SK-N-SH (cell line): ENCODE results near the gene TRAM2. TPM values are rescaled to one million over a fixed set of nuclear protein-coding genes. Genes with fewer than 3 reads are reported as not detected.

Experiments used
- CTCF ChIA-PET: fragments of 300-600, 350-600 bp; formaldehyde crosslinking; extraction: SDS; loops from one replicate; lab custom pipeline; 2021; lab: Yijun Ruan, JAX
- POLR2A ChIA-PET: fragments of 350-600 bp; sonication (Branson Sonifier 250); formaldehyde crosslinking; extraction: SDS; loops from one replicate; lab custom pipeline; 2020; ENCODE audit warnings: antibody characterized with exemption, inconsistent platforms; lab: Yijun Ruan, JAX
- DNase-seq: peaks from one replicate; pipeline ENCODE4 v3.0.0; 2012
- H2AFZ ChIP-seq: fragments of 200-600 bp; sonication (generic); 2 replicates; pipeline ENCODE4 v1.8.1; 2016; ENCODE audit warnings: antibody characterized with exemption, mild to moderate bottlenecking, low read depth
- H3F3A ChIP-seq: fragments of 200-600 bp; sonication (generic); replicated peaks from 2 replicates; pipeline ENCODE3; 2016; ENCODE audit warnings: antibody characterized with exemption, mild to moderate bottlenecking; ENCODE audit not compliant: insufficient read depth
- H3K27ac ChIP-seq, 2 experiments: fragments of 200-500 bp in 1 of 2; fragments of 200-600 bp in 1 of 2; sonication (Bioruptor generic) in 1 of 2; sonication (generic), shearing (Covaris generic) in 1 of 2; 2 replicates each; pipeline versions ENCODE4 v1.5.1 to v1.6.1; 2014 to 2016; ENCODE audit warnings: low read depth in 2 of 2, inconsistent platforms in 1 of 2, low read length in 1 of 2, mild to moderate bottlenecking in 1 of 2, mixed read lengths in 1 of 2
- H3K27me3 ChIP-seq: fragments of 200-600 bp; sonication (generic), shearing (Covaris generic); 2 replicates; pipeline ENCODE4 v1.6.1; 2016; ENCODE audit warnings: mixed run types; ENCODE audit not compliant: insufficient read depth
- H3K36me3 ChIP-seq, 2 experiments: fragments of 200-500 bp in 1 of 2; fragments of 200-600 bp in 1 of 2; sonication (Bioruptor generic) in 1 of 2; sonication (generic) in 1 of 2; replicated peaks in 1 of 2; 2 replicates each; pipeline versions ENCODE3 to v1.5.1; 2014 to 2016; ENCODE audit warnings: low read length in 1 of 2, mild to moderate bottlenecking in 1 of 2; ENCODE audit not compliant: insufficient read depth in 2 of 2, control insufficient read depth in 1 of 2
- H3K4me1 ChIP-seq, 2 experiments: fragments of 200-500 bp in 1 of 2; fragments of 200-600 bp in 1 of 2; sonication (Bioruptor generic) in 1 of 2; sonication (generic), shearing (Covaris generic) in 1 of 2; 2 replicates each; pipeline versions ENCODE4 v1.5.1 to v1.6.1; 2014 to 2016; ENCODE audit warnings: low read depth in 1 of 2, low read length in 1 of 2, mixed run types in 1 of 2; ENCODE audit not compliant: insufficient read depth in 2 of 2, control insufficient read depth in 1 of 2
- H3K4me2 ChIP-seq: fragments of 200-600 bp; sonication (generic), shearing (Covaris generic); 2 replicates; pipeline ENCODE4 v1.6.1; 2017; ENCODE audit warnings: mixed run types
- H3K4me3 ChIP-seq, 2 experiments: fragments of 200-500 bp in 1 of 2; fragments of 200-600 bp in 1 of 2; sonication (Bioruptor generic) in 1 of 2; sonication (generic), shearing (Covaris generic) in 1 of 2; 2 replicates each; pipeline versions ENCODE4 v1.5.1 to v1.8.1; 2014 to 2016; ENCODE audit warnings: low read depth in 2 of 2, inconsistent platforms in 1 of 2, low read length in 1 of 2, mild to moderate bottlenecking in 1 of 2, mixed read lengths in 1 of 2, moderate library complexity in 1 of 2
- H3K79me2 ChIP-seq: fragments of 200-600 bp; sonication (generic); 2 replicates; pipeline ENCODE4 v1.8.1; 2017; ENCODE audit warnings: mild to moderate bottlenecking; ENCODE audit not compliant: insufficient read depth
- H3K9ac ChIP-seq: fragments of 200-600 bp; sonication (generic); 2 replicates; pipeline ENCODE4 v1.6.1; 2017; ENCODE audit warnings: mixed run types
- H3K9me2 ChIP-seq: fragments of 200-600 bp; sonication (generic); 2 replicates; pipeline ENCODE4 v1.6.1; 2017; ENCODE audit warnings: mixed run types
- H3K9me3 ChIP-seq: fragments of 200-600 bp; sonication (generic); 2 replicates; pipeline ENCODE4 v1.6.1; 2017; ENCODE audit warnings: mixed run types, mild to moderate bottlenecking, moderate library complexity
- H4K20me1 ChIP-seq: fragments of 200-600 bp; sonication (generic); 2 replicates; pipeline ENCODE4 v1.6.1; 2017; ENCODE audit warnings: mild to moderate bottlenecking, mixed run types; ENCODE audit not compliant: insufficient read depth
- CHD2 ChIP-seq: fragments of 150-350 bp; IDR thresholded peaks from 2 replicates; pipeline ENCODE4 v1.6.1; 2018; ENCODE audit warnings: low read length; ENCODE audit not compliant: partially characterized antibody
- CTCF ChIP-seq: fragments of 200-600 bp; sonication (generic); IDR thresholded peaks from 2 replicates; pipeline ENCODE4 v1.6.1; 2017; ENCODE audit warnings: antibody characterized with exemption, mild to moderate bottlenecking, moderate library complexity
- ELF1 ChIP-seq: IDR thresholded peaks from 2 replicates; pipeline ENCODE4 v1.4.0; 2012
- EP300 ChIP-seq, 2 experiments: IDR thresholded peaks; 2 replicates each; pipeline versions ENCODE4 v1.4.0 to v1.6.1; 2012; ENCODE audit warnings: borderline replicate concordance in 1 of 2, low read depth in 1 of 2, low read length in 1 of 2
- EZH2phosphoT487 ChIP-seq: fragments of 200-600 bp; sonication (generic); IDR thresholded peaks from 2 replicates; pipeline ENCODE4 v1.6.1; 2017; ENCODE audit warnings: low read depth, mixed run types, mild to moderate bottlenecking, antibody characterized with exemption, moderate library complexity, borderline replicate concordance
- GABPA ChIP-seq: IDR thresholded peaks from 2 replicates; pipeline ENCODE4 v1.4.0; 2012; ENCODE audit warnings: low read depth, mild to moderate bottlenecking
- GATA2 ChIP-seq: sonication (generic); formaldehyde crosslinking; IDR thresholded peaks from 2 replicates; pipeline ENCODE4 v1.5.0; 2020; ENCODE audit warnings: mild to moderate bottlenecking, missing genetic modification reagents
- JUND ChIP-seq: IDR thresholded peaks from 2 replicates; pipeline ENCODE4 v1.4.0; 2012
- MEF2A ChIP-seq: IDR thresholded peaks from 2 replicates; pipeline ENCODE4 v1.4.0; 2012; ENCODE audit warnings: low read depth, borderline replicate concordance
- MXI1 ChIP-seq: IDR thresholded peaks from 2 replicates; pipeline ENCODE4 v1.6.1; 2012; ENCODE audit warnings: mild to moderate bottlenecking, low read depth, low read length, improper control_type of control experiment
- NFIC ChIP-seq: IDR thresholded peaks from 2 replicates; pipeline ENCODE4 v1.4.0; 2012; ENCODE audit warnings: borderline replicate concordance
- PBX3 ChIP-seq: IDR thresholded peaks from 2 replicates; pipeline ENCODE4; 2012
- RAD21 ChIP-seq: IDR thresholded peaks from 2 replicates; pipeline ENCODE4 v1.6.1; 2012; ENCODE audit warnings: mild to moderate bottlenecking, low read length
- RCOR1 ChIP-seq: fragments of 150-350 bp; IDR thresholded peaks from 2 replicates; pipeline ENCODE4 v1.6.1; 2017; ENCODE audit warnings: antibody characterized with exemption, low read length
- RFX5 ChIP-seq: IDR thresholded peaks from 2 replicates; pipeline ENCODE4 v1.6.1; 2012; ENCODE audit warnings: mild to moderate bottlenecking, improper control_type of control experiment, low read length
- SIN3A ChIP-seq: IDR thresholded peaks from 2 replicates; pipeline ENCODE4 v1.6.1; 2012; ENCODE audit warnings: low read depth, mild to moderate bottlenecking, low read length, moderate library complexity, borderline replicate concordance
- USF1 ChIP-seq: IDR thresholded peaks from 2 replicates; pipeline ENCODE4 v1.4.0; 2012; ENCODE audit warnings: low read depth, borderline replicate concordance
- USF2 ChIP-seq: fragments of 150-350 bp; IDR thresholded peaks from 2 replicates; pipeline ENCODE4 v1.6.1; 2017; ENCODE audit warnings: antibody characterized with exemption, low read length, low read depth, borderline replicate concordance
- ZBTB33 ChIP-seq: IDR thresholded peaks from 2 replicates; pipeline ENCODE4 v1.4.0; 2012; ENCODE audit warnings: low read depth, borderline replicate concordance
- WGBS: methylation state at CpG from one replicate; pipeline ENCODE4 v1.1.6; 2017; ENCODE audit warnings: low lambda C conversion rate; 5-methylcytosine and 5-hydroxymethylcytosine counted together
- polyA plus RNA-seq, 3 experiments: library from polyadenylated mRNA; depleted of rRNA; stranded (reverse); fragments of >200 nt; gene quantifications; 2 replicates each; pipeline ENCODE4 v1.2.3, GENCODE V29; 2012

Gene TRAM2
- polyA plus RNA-seq, 1 of the 3 experiments (the other 2 are of a cell fraction): 26.4 TPM

GRCh38 chr6:52576392-52577021 lies 353 bp downstream of the TRAM2 start (continued):
- TF ChIP-seq RCOR1 (no peak), ZBTB33 (no peak), ELF1 (no peak), CHD2 (peak; percentile 8), USF2 (0 out of 2 replicates have a peak, but pooled peaks have one; percentile 5), MXI1 (peak; percentile 54), JUND (no peak), MEF2A (no peak)
- TF ChIP-seq, all 33 proteins: peak for 8

GRCh38 chr6:52576054-52576391 lies 837 bp downstream of the TRAM2 start:
- Histone ChIP-seq H3F3A (peaks cover 19% of the 10 kb centered on the region), H3K9me3 (no peaks in the 10 kb centered on the region), H2AFZ (no peak overlapping the region), H3K27me3 (no peaks in the 10 kb centered on the region), H3K4me3 (peak overlapping the region; percentile 88 to 94), H3K79me2 (peaks cover 70% of the 10 kb centered on the region), H3K4me1 (peaks cover 37 to 46% of the 10 kb centered on the region in 2 experiments), H4K20me1 (peaks cover 28% of the 10 kb centered on the region), H3K36me3 (peaks cover 0 to 11% of the 10 kb centered on the region in 2 experiments), H3K9me2 (no peaks in the 10 kb centered on the region), H3K4me2 (peak overlapping the region; percentile 96), H3K27ac (peak overlapping the region; percentile 66 to 70), H3K9ac (peak overlapping the region; percentile 76)
- ChIA-PET POLR2A (interaction anchor here (0.6 to 2.0 kb wide), 7 partner anchors 14 to 157 kb away, joined by 3 to 8 read pairs (median 4); partner anchors contain the start of gene EFHC1), CTCF (interaction anchor here (0.6 to 8.6 kb wide), 25 partner anchors 10 to 176 kb away, joined by 3 to 86 read pairs (median 6); partner anchors contain the start of genes EFHC1 and TMEM14A)
- TF ChIP-seq GABPA (no peak), PBX3 (no peak)
- no peak for DNase-seq
- 53% methylated on average over 8 of the region's 8 CpGs for WGBS

GRCh38 chr6:52575502-52575892 lies 1.4 kb downstream of the TRAM2 start:
- H3K27me3 ChIP-seq: no peaks in the 10 kb centered on the region
- H3K9ac ChIP-seq: peak overlapping the region; percentile 76
- ChIA-PET CTCF (interaction anchor here (0.8 to 8.6 kb wide), 22 partner anchors 10 to 175 kb away, joined by 3 to 86 read pairs (median 6); partner anchors contain the start of genes EFHC1 and TMEM14A), POLR2A (interaction anchor here (1.2 to 1.7 kb wide), 2 partner anchors 24 to 155 kb away, joined by 3 to 6 read pairs; partner anchors contain the start of gene EFHC1)
- no peak for DNase-seq
- peak overlapping the region; percentile 16 to 66; a peak in 2 of 4 replicates for H3K27ac ChIP-seq
- H3K4me1 ChIP-seq: peaks cover 37 to 51% of the 10 kb centered on the region in 2 experiments
- peak overlapping the region; percentile 88 to 94 for H3K4me3 ChIP-seq
- H3K9me2 ChIP-seq: no peaks in the 10 kb centered on the region
- H3F3A ChIP-seq: peaks cover 19% of the 10 kb centered on the region
- peaks cover 32% of the 10 kb centered on the region for H4K20me1 ChIP-seq
- peaks cover 75% of the 10 kb centered on the region for H3K79me2 ChIP-seq
- H3K4me2 ChIP-seq: peak overlapping the region; percentile 96
- no peak overlapping the region for H2AFZ ChIP-seq
- H3K36me3 ChIP-seq: peaks cover 0 to 14% of the 10 kb centered on the region in 2 experiments
- H3K9me3 ChIP-seq: no peaks in the 10 kb centered on the region
- WGBS: 86% methylated on average over 10 of the region's 10 CpGs
- TF ChIP-seq GATA2 (CRISPR knock-in tag) (no peak), CTCF (no peak), EP300 (IDR thresholded peaks at IDR 0.05; ENCODE audit: borderline replicate concordance in 1 of 2, low read depth in 1 of 2, low read length in 1 of 2) (no peak), USF1 (no peak), EZH2phosphoT487 (no peak), RAD21 (no peak), RFX5 (no peak), SIN3A (no peak), NFIC (no peak)
